GM23248 (cell line): ENCODE measurements around the gene AKIRIN2. TPM values are rescaled to one million over a fixed set of nuclear protein-coding genes. Genes with fewer than 3 reads are reported as not detected.

Experiments
- DNase-seq: peaks from one replicate; pipeline ENCODE4 v3.0.0-alpha.2; 2015
- H2AFZ ChIP-seq: fragments of 200-600 bp; sonication (generic); 2 replicates; pipeline ENCODE4 v1.6.1; 2016; ENCODE audit warnings: antibody characterized with exemption
- H3F3A ChIP-seq: fragments of 200-600 bp; sonication (generic); 2 replicates; pipeline ENCODE4 v1.6.1; 2016; ENCODE audit warnings: mild to moderate bottlenecking, antibody characterized with exemption, mixed run types; ENCODE audit not compliant: insufficient read depth
- H3K27ac ChIP-seq: fragments of 200-600 bp; sonication (generic); 2 replicates; pipeline ENCODE4 v1.5.1; 2016; ENCODE audit warnings: mild to moderate bottlenecking
- H3K27me3 ChIP-seq: fragments of 200-600 bp; sonication (generic); replicated peaks from 2 replicates; pipeline ENCODE4 v1.6.1; 2016; ENCODE audit warnings: mild to moderate bottlenecking; ENCODE audit not compliant: insufficient read depth
- H3K36me3 ChIP-seq: fragments of 200-600 bp; sonication (generic); 2 replicates; pipeline ENCODE4 v1.6.1; 2016; ENCODE audit warnings: low read depth, mild to moderate bottlenecking
- H3K4me1 ChIP-seq: fragments of 200-600 bp; sonication (generic); 2 replicates; pipeline ENCODE4 v1.6.1; 2016; ENCODE audit warnings: mild to moderate bottlenecking; ENCODE audit not compliant: insufficient read depth
- H3K4me2 ChIP-seq: fragments of 200-600 bp; sonication (generic); one replicate; pipeline ENCODE4 v1.6.1; 2016; ENCODE audit warnings: mild to moderate bottlenecking; ENCODE audit not compliant: unreplicated experiment
- H3K4me3 ChIP-seq: fragments of 200-600 bp; sonication (generic); 2 replicates; pipeline ENCODE4 v1.5.1; 2016; ENCODE audit warnings: mild to moderate bottlenecking
- H3K79me2 ChIP-seq: fragments of 200-600 bp; sonication (generic); 2 replicates; pipeline ENCODE4 v1.6.1; 2016; ENCODE audit warnings: mild to moderate bottlenecking; ENCODE audit not compliant: insufficient read depth
- H3K9ac ChIP-seq: fragments of 200-600 bp; sonication (generic); 2 replicates; pipeline ENCODE4 v1.6.1; 2016; ENCODE audit warnings: mild to moderate bottlenecking
- H3K9me2 ChIP-seq: fragments of 200-600 bp; sonication (generic); 2 replicates; pipeline ENCODE4 v1.6.1; 2016; ENCODE audit warnings: mixed run types, mild to moderate bottlenecking, moderate library complexity; ENCODE audit not compliant: insufficient read depth
- H3K9me3 ChIP-seq: fragments of 200-600 bp; sonication (generic); one replicate; pipeline ENCODE4 v1.6.1; 2017; ENCODE audit warnings: low read depth
- H4K20me1 ChIP-seq: fragments of 200-600 bp; sonication (generic); 2 replicates; pipeline ENCODE4 v1.6.0; 2016; ENCODE audit not compliant: insufficient read depth
- EZH2 ChIP-seq: fragments of 200-600 bp; sonication (generic); IDR thresholded peaks from 2 replicates; pipeline ENCODE4 v1.6.1; 2018; ENCODE audit warnings: antibody characterized with exemption, mild to moderate bottlenecking; ENCODE audit not compliant: insufficient read depth, poor library complexity, severe bottlenecking
- EZH2phosphoT487 ChIP-seq: fragments of 200-600 bp; sonication (generic); IDR thresholded peaks from 2 replicates; pipeline ENCODE4 v1.6.1; 2018; ENCODE audit warnings: antibody characterized with exemption, moderate library complexity, mild to moderate bottlenecking, low read depth; ENCODE audit not compliant: insufficient read depth
- WGBS, 2 experiments: methylation state at CpG; one replicate each; pipeline ENCODE4 v1.1.6; 2015 to 2017; ENCODE audit warnings: low lambda C conversion rate in 2 of 2, low coverage in 1 of 2; ENCODE audit errors: missing lambda C conversion rate in 2 of 2; 5-methylcytosine and 5-hydroxymethylcytosine counted together
- in situ Hi-C: fragments of 300-500 bp; cut with MboI; formaldehyde crosslinking; loops from 2 replicates; pipeline ENCODE4 v1.15.0; 2020
- polyA plus RNA-seq: library from polyadenylated mRNA; unstranded; fragments of >200 nt; fragmentation: Nextera tagmentation; extraction: Ambion mirVana; gene quantifications from 2 replicates; pipeline ENCODE4 v1.2.1, GENCODE V29; 2016
- total RNA-seq: library from RNA; depleted of rRNA; stranded (reverse); fragments of >200 nt; shearing (Covaris generic); gene quantifications from 2 replicates; pipeline ENCODE4 v1.2.3, GENCODE V29; 2014

The AKIRIN2 gene
- total and polyA plus RNA-seq, 2 experiments from 2014 or later = 21.4 to 60.6 TPM

GRCh38 chr6:87742106-87742505 is 40.1 kb upstream of the AKIRIN2 start:
- H3K9me3 ChIP-seq = no peaks in the 10 kb centered on the region
- no peaks in the 10 kb centered on the region; the same call in 1 of the 2 replicates for H3K9me2 ChIP-seq
- TF ChIP-seq EZH2phosphoT487 (no peak), EZH2 (no peak)
- no peaks in the 10 kb centered on the region for H3K36me3 ChIP-seq
- H3K9ac ChIP-seq = no peak overlapping the region
- no peaks in the 10 kb centered on the region for H4K20me1 ChIP-seq
- H3K4me1 ChIP-seq = no peaks in the 10 kb centered on the region
- H3K27ac ChIP-seq = no peak overlapping the region
- no peaks in the 10 kb centered on the region for H3F3A ChIP-seq
- H3K4me3 ChIP-seq = no peak overlapping the region
- H3K27me3 ChIP-seq = no peaks in the 10 kb centered on the region
- 78 to 85% methylated on average over 2 of the region's 2 CpGs for WGBS, 2 experiments
- H3K4me2 ChIP-seq = no peak overlapping the region
- no peak for DNase-seq
- H3K79me2 ChIP-seq = no peaks in the 10 kb centered on the region
- in situ Hi-C loops = no loop called here
- no peak overlapping the region for H2AFZ ChIP-seq

GRCh38 chr6:87741001-87741650 is 39.1 kb upstream of the AKIRIN2 start:
- Histone ChIP-seq H3K4me1 (no peaks in the 10 kb centered on the region), H3K4me2 (no peak overlapping the region), H2AFZ (no peak overlapping the region), H3K36me3 (no peaks in the 10 kb centered on the region), H3K4me3 (no peak overlapping the region), H3K79me2 (no peaks in the 10 kb centered on the region), H3K9me3 (no peaks in the 10 kb centered on the region), H3K9me2 (no peaks in the 10 kb centered on the region; the same call in 1 of the 2 replicates), H3K27ac (no peak overlapping the region), H3K27me3 (no peaks in the 10 kb centered on the region), H3K9ac (no peak overlapping the region), H4K20me1 (no peaks in the 10 kb centered on the region), H3F3A (no peaks in the 10 kb centered on the region)
- WGBS, 2 experiments = 96 to 97% methylated on average over 9 of the region's 9 CpGs
- no peak for TF ChIP-seq EZH2
- no peak for TF ChIP-seq EZH2phosphoT487
- in situ Hi-C loops = no loop called here
- DNase-seq = no peak

- H3K79me2 ChIP-seq = no peaks in the 10 kb centered on the region
- no peak overlapping the region for H2AFZ ChIP-seq
- 68 to 75% methylated on average over 4 of the region's 4 CpGs for WGBS, 2 experiments
- H3F3A ChIP-seq = no peaks in the 10 kb centered on the region
- H3K27me3 ChIP-seq = no peaks in the 10 kb centered on the region
- no peak overlapping the region for H3K4me2 ChIP-seq
- in situ Hi-C loops = no loop called here
- no peaks in the 10 kb centered on the region; the same call in 1 of the 2 replicates for H3K9me2 ChIP-seq
- no peak for DNase-seq
- H3K27ac ChIP-seq = no peak overlapping the region
- no peaks in the 10 kb centered on the region for H3K9me3 ChIP-seq
- no peaks in the 10 kb centered on the region for H3K36me3 ChIP-seq
- H3K9ac ChIP-seq = no peak overlapping the region
- TF ChIP-seq EZH2phosphoT487 (no peak), EZH2 (no peak)
- H3K4me1 ChIP-seq = no peaks in the 10 kb centered on the region
- H3K4me3 ChIP-seq = no peak overlapping the region
- no peaks in the 10 kb centered on the region for H4K20me1 ChIP-seq
Measured at GRCh38 chr6:87738744-87739143, 36.7 kb upstream of the AKIRIN2 start.

- H3K4me2 ChIP-seq = no peak overlapping the region
- in situ Hi-C loops = no loop called here
- no peaks in the 10 kb centered on the region for H3K79me2 ChIP-seq
- no peaks in the 10 kb centered on the region for H3K4me1 ChIP-seq
- H4K20me1 ChIP-seq = no peaks in the 10 kb centered on the region
- peaks cover 2% of the 10 kb centered on the region; the same call in 1 of the 2 replicates for H3F3A ChIP-seq
- H3K4me3 ChIP-seq = no peak overlapping the region
- H3K27ac ChIP-seq = no peak overlapping the region
- no peaks in the 10 kb centered on the region for H3K27me3 ChIP-seq
- H3K9ac ChIP-seq = no peak overlapping the region
- no peak for DNase-seq
- no peak overlapping the region for H2AFZ ChIP-seq
- TF ChIP-seq EZH2 (no peak), EZH2phosphoT487 (no peak)
- no peaks in the 10 kb centered on the region; the same call in 1 of the 2 replicates for H3K9me2 ChIP-seq
- no peaks in the 10 kb centered on the region for H3K9me3 ChIP-seq
- no peaks in the 10 kb centered on the region for H3K36me3 ChIP-seq
- 95 to 98% methylated on average over 3 of the region's 3 CpGs for WGBS, 2 experiments
Measured at GRCh38 chr6:87738000-87738399, 36.0 kb upstream of the AKIRIN2 start.
